Inflammatory macrophage (primary cell): ENCODE data around the gene AEBP1.

ENCODE experiments used
- DNase-seq, 2 donors: peaks; one replicate each; pipeline ENCODE4 v3.0.0-alpha.2; 2020 to 2022
- total RNA-seq, 18 experiments: gene quantifications; one replicate each; lab custom pipeline; 2026; ENCODE audit warnings: mixed read lengths in 6 of 18, inconsistent platforms in 2 of 18; lab: John Stamatoyannopoulos, UW

The AEBP1 gene
- 0 to 0.49 (median 0.02) reads per million in 18 experiments for total RNA-seq

GRCh38 chr7:44103923-44104859 is at the start of gene AEBP1:
Gene AEBP1 (plus strand): TSS chr7:44104345. CDS start chr7:44104666, 321 bp downstream.
- peak in 1 of 2 donors; percentile 12 for DNase-seq

GRCh38 chr7:44056681-44057080 is 47.5 kb upstream of the AEBP1 start:
- no peak for DNase-seq

DNA sequence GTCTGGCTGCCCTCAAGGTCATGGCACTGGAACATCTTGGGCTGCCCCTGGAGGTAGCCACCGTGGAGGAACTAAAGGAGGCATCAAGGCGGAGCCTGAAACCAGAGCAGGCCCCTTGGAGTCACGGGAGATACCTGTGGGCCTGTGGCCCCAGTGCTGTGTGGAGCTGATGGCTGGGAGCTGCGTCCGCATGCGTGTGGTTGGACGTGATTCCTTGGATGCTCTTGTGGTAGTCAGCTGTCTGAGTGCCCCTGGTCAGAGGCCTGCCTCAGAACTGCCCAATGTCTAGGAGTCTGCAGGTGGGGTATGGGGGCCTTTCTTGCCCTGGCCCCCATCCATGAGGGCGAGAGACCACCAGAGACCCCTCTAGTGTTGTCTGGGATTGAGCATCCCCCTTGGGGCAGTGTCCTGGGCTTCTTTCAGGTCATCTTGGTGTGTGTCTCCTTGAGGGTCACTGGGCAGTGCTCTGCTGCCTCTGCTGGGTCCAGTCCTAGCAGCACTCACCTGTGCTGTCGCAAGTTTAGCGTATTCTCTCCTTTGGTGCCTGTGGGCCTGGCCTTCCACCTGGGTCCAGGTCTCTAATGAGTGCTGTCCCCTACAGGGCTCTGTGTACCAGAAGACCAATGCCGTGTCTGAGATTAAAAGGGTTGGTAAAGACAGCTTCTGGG is 46.8 kb upstream of the AEBP1 start:
- DNase-seq, result no peak

- DNase-seq, result no peak
These were observed 46.0 kb upstream of the AEBP1 start for GRCh38 chr7:44057849-44058758.

DNA sequence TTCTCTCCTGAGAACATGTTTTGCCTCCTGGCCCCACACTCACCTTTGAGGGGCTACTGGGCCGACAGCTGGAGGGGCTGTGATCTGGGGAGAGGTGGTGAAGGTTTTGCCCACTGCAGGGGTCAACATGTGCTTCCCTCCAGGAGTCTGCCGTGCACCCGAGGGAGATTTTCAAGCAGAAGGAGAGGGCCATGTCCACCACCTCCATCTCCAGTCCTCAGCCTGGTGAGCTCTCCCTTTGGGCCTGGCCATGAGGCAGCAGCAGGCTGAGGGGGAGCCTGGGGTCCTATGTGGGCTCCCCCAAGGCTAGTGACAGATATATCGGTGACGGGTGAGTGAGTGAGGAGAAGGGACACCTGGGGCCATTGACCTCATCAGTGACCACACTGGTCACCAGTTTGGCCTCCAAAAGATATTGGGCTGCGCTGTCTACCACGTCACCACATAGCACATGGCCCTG is 45.4 kb upstream of the AEBP1 start:
- no peak for DNase-seq

DNA sequence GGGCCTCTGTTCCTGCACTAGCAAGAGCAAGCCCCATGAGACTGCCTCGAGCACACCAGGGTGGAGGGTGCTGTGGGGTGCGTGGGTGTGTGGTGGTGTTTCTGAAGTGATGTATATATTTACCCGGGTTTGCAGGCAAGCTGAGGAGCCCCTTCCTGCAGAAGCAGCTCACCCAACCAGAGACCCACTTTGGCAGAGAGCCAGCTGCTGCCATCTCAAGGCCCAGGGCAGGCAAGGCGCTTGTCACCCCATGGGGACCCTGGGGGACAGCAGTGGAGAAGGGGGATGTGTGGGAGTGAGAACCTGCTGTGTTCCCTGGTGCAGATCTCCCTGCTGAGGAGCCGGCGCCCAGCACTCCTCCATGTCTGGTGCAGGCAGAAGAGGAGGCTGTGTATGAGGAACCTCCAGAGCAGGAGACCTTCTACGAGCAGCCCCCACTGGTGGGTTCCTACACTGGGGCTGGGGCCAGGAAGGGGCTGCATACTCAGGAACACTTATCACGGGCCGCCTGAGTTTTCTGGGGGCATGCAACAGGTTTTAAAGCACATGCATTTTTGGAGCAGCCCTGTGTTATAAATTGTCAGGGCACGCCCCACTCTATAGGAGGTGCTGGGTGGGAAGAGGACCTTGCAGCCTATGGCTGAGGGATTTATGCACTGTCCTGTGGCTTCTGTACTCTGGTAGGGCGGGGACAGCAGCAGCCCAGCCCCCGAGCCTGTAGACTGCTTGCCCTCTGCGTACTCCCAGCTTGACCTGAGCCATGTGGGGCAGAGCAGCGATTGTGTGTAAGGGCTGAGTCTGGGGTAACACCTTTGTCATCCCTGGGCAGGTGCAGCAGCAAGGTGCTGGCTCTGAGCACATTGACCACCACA is 44.7 kb upstream of the AEBP1 start:
- DNase-seq, result no peak

- no peak for DNase-seq
These were observed 43.8 kb upstream of the AEBP1 start for GRCh38 chr7:44060091-44060947.

DNA sequence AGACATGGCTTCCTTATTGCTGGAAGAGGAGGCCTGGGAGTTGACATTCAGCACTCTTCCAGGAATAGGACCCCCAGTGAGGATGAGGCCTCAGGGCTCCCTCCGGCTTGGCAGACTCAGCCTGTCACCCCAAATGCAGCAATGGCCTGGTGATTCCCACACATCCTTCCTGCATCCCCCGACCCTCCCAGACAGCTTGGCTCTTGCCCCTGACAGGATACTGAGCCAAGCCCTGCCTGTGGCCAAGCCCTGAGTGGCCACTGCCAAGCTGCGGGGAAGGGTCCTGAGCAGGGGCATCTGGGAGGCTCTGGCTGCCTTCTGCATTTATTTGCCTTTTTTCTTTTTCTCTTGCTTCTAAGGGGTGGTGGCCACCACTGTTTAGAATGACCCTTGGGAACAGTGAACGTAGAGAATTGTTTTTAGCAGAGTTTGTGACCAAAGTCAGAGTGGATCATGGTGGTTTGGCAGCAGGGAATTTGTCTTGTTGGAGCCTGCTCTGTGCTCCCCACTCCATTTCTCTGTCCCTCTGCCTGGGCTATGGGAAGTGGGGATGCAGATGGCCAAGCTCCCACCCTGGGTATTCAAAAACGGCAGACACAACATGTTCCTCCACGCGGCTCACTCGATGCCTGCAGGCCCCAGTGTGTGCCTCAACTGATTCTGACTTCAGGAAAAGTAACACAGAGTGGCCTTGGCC is 43.0 kb upstream of the AEBP1 start:
- no peak for DNase-seq

- DNase-seq, result no peak
These were observed 42.4 kb upstream of the AEBP1 start for GRCh38 chr7:44061645-44062179.

- no peak for DNase-seq
These were observed 41.8 kb upstream of the AEBP1 start for GRCh38 chr7:44062180-44062902.

DNA sequence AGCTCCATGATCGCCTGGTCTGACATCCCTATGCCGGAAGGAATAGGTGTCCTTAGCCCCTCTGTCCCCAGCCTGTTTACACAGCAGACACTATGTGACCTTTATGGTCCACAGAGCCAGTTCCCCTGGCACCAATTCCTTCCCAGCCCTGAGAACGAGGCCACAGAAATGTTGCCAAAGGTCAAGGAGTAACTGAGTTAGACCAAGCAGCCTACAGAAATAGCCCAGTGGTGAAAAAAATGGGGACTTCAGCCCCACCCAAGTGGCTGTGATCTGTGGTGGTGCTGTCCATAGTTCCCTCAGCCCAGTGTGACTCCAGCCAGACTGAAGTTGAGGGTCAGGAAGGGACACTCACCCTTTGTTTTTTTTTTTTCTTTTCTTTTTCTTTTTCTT is 41.2 kb upstream of the AEBP1 start:
- DNase-seq, result no peak

DNA sequence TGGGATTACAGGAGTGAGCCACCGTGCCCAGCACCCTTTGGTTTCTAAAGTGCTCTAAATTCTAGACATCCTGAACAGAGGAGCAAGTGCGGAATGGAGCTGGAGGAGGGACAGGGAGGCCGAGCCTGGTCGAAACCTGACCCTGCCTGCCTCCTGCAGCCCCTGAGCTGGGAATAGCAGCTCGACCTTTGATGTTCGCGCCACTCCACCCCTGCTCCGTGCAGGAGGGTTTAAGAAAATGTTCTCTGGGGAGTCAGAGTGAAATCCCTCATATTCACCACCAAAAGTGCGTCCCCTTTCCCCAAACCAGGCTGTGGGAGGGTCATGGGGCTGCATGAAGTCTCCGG is 40.6 kb upstream of the AEBP1 start:
- no peak for DNase-seq

GRCh38 chr7:44063894-44064651 is 40.1 kb upstream of the AEBP1 start:
- no peak for DNase-seq

DNA sequence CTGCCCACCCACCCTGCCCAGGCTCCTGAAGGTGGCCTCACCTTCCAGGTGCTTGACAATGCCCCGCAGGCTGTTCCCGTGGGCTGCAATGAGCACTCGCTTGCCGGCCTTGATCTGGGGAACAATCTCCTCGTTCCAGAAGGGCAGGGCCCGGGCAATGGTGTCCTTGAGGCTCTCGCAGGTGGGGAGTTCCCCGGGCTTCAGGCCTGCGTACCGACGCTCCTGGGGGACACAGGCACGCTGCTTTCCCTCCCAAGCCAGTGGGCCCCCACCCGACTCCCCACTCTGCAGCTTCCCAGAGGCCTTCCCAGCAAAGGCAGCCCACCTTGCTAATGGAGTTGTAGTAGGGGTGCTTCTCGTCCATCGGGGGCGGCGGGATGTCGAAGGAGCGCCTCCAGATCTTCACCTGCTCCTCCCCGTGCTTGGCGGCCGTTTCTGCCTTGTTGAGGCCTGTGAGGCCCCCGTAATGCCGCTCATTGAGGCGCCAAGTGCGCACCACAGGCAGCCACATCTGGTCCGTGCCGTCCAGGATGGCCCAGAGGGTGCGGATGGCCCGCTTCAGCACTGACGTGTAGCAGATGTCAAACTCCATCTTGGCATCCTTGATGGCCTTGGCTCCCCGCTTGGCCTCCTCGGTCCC is 39.2 kb upstream of the AEBP1 start:
- no peak for DNase-seq

DNA sequence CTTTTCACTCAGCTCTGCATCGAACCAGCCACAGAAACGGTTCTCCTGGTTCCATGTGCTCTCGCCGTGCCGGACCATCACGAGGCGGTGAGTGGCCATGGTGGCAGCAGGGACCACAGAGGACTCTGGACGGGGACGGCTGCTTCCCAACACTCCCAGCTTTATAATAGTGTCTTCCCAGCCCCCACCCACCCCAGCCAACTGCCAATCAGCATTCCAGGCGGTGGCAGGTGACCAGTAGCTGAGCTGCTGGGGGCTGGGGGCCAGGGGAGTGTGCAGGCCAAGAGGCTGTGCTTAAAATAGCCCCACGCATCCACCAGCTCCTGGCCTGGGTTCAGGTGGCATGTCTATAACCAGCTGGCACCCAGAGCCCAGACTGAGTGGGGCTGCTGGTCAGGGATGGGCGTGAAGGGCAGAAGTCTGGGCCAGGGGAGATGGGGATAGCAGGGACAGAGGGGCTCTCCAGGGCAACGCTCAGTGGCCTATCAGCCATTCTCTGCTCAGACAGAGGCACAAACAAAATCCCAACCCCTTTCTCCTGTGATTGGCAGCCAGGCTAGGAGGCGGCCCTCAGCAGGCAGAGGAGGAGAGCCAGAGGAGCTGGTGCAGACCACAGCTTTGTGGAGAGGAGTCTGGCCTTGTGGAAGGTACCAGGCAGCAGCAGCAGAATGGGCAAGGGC is 38.6 kb upstream of the AEBP1 start, which contains the start of gene PGAM2:
PGAM2 (minus strand) TSS at position 137 of the 680 bp plus-strand sequence; CDS start at position 99, 38 bp downstream.
- peak in 1 of 2 donors; percentile 4 for DNase-seq

DNA sequence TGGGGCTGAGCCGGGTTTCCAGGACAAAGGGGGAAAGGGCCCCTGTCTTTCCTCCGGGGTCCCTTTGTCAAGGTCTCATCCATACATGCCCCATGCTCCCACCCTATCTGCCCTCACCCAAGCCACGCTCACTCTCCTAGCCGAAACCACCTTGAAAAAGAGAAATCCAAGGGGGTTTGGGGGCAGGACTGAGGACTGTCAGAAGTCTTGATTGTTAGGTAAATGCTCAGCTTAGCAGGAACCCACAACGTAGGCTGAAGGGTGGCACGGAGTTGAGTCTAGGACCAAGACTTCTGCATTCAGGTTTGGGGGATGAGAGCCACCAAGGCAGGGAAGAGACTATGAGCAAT is 38.1 kb upstream of the AEBP1 start:
- DNase-seq, result no peak

GRCh38 chr7:44066494-44067063 is 37.6 kb upstream of the AEBP1 start:
- peak in 1 of 2 donors; percentile 5 for DNase-seq
